ENCODE measurements around the gene PCED1B. TPM values are rescaled to one million over a fixed set of nuclear protein-coding genes. Genes with fewer than 3 reads are reported as not detected.

The PCED1B gene, protein sequence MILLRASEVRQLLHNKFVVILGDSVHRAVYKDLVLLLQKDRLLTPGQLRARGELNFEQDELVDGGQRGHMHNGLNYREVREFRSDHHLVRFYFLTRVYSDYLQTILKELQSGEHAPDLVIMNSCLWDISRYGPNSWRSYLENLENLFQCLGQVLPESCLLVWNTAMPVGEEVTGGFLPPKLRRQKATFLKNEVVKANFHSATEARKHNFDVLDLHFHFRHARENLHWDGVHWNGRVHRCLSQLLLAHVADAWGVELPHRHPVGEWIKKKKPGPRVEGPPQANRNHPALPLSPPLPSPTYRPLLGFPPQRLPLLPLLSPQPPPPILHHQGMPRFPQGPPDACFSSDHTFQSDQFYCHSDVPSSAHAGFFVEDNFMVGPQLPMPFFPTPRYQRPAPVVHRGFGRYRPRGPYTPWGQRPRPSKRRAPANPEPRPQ
- 1.2 TPM for polyA plus RNA-seq (2013, experiment 1 of 4)
- 0.53 TPM for polyA plus RNA-seq (2013, experiment 2 of 4)
- polyA plus RNA-seq (2013, experiment 3 of 4) = 0.96 TPM
- 1.3 TPM for polyA plus RNA-seq (2013, experiment 4 of 4)

DNA sequence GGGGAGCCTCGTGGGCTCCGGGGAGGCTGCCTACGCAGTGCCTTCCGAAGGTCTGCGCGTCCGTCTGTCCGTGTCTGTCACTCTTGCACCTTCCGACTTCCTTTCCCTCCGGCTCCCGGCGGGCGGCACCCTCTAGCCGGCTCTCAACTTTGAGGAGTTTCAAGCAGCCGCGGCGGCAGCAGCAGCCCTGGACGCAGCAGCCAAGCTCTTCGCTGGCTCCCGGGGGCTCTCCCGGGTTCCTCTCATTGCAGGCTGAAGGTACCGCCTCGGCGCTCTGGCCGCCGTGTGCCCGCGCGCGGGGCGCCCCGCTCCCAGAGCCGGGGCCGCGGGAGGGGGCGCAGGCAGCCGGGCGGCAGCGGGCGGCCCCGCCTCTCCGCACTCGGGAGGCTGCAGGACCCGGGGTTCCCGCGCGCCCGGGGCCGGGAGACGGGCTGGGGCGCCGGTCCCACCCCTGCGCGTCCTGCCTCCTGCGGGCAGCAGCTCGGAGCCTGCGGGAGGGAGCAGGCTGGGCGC is at the start of gene PCED1B, which contains the start of gene AMIGO2:
Gene PCED1B (plus strand): TSS at position 154 of the 513 bp plus-strand sequence. CDS start 155,443 bp downstream, outside the sequence.
Gene AMIGO2 (minus strand): TSS at position 492 of the 513 bp plus-strand sequence. CDS start 957 bp downstream, outside the sequence.
- WGBS, 2 experiments = 0% methylated on average over 58 of the region's 58 CpGs
- Histone ChIP-seq H3K9me3 (ENCODE audit: control insufficient read depth, low read length) (no peaks in the 10 kb centered on the region), H3K36me3 (ENCODE audit: control insufficient read depth, insufficient read depth, low read length) (no peaks in the 10 kb centered on the region), H3K27me3 (ENCODE audit: control insufficient read depth, insufficient read depth, low read length, poor library complexity, severe bottlenecking) (peaks cover 38% of the 10 kb centered on the region), H3K4me1 (ENCODE audit: control insufficient read depth, insufficient read depth, low read length) (peaks cover 11% of the 10 kb centered on the region), H3K4me3 (ENCODE audit: insufficient read depth, low read depth, low read length) (peak within 1 kb of the TSS; percentile 59), H3K27ac (ENCODE audit: insufficient read depth, low read depth, low read length, poor library complexity, severe bottlenecking) (no peak within 1 kb of the TSS)

DNA sequence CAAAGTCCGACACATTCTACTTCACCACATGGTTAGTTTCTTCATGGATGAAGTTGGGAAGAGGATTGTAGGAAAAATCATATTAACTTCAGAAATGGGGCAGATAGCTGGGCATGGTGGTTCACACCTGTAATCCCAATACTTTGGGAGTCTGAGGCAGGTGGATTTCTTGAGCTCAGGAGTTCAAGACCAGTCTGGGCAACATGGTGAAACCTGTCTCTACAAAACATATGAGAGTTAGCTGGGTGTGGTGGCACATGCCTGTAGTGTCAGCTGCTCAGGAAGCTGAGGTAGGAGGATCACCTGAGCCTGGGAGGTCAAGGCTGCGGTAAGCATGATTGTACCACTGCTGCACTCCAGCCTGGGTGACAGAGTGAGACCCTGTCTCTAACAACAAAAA is 49.5 kb upstream of the PCED1B start:
- WGBS, 2 experiments = 82 to 98% methylated on average over 1 to 2 of the region's 2 CpGs
- Histone ChIP-seq H3K4me1 (ENCODE audit: control insufficient read depth, insufficient read depth, low read length) (no peaks in the 10 kb centered on the region), H3K27ac (ENCODE audit: insufficient read depth, low read depth, low read length, poor library complexity, severe bottlenecking) (no peak overlapping the region)

DNA sequence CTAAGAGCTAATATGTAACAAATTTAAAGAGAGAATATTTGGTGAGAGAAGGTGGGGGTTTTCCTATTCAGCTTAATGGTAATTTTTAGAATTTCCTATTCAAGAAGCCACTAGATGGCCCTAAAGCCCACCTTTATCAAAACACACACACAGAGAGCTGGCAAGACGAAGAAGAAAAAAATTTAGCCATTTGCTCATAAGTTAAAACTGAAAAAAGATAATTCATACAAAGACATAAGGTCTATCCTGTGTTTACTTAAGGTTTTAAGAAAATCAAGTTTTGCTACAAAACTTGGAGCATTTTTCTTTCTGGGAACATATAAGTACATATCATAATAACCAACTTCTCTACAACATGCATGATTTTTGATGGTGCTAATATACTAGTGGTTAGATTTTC is 46.8 kb upstream of the PCED1B start:
- WGBS, 2 experiments = 0% methylated on average over 1 of the region's 1 CpG; no CpG with 5 or more reads in 1 of the 2 experiments
- Histone ChIP-seq H3K4me3 (ENCODE audit: insufficient read depth, low read depth, low read length) (no peak overlapping the region), H3K4me1 (ENCODE audit: control insufficient read depth, insufficient read depth, low read length) (no peaks in the 10 kb centered on the region), H3K9me3 (ENCODE audit: control insufficient read depth, low read length) (no peaks in the 10 kb centered on the region), H3K36me3 (ENCODE audit: control insufficient read depth, insufficient read depth, low read length) (no peaks in the 10 kb centered on the region), H3K27ac (ENCODE audit: insufficient read depth, low read depth, low read length, poor library complexity, severe bottlenecking) (no peak overlapping the region), H3K27me3 (ENCODE audit: control insufficient read depth, insufficient read depth, low read length, poor library complexity, severe bottlenecking) (no peaks in the 10 kb centered on the region)

More for the DNA sequence above, 49.5 kb upstream of the PCED1B start:
- Histone ChIP-seq H3K27me3 (ENCODE audit: control insufficient read depth, insufficient read depth, low read length, poor library complexity, severe bottlenecking) (no peaks in the 10 kb centered on the region), H3K36me3 (ENCODE audit: control insufficient read depth, insufficient read depth, low read length) (no peaks in the 10 kb centered on the region), H3K9me3 (ENCODE audit: control insufficient read depth, low read length) (no peaks in the 10 kb centered on the region), H3K4me3 (ENCODE audit: insufficient read depth, low read depth, low read length) (no peak overlapping the region)

DNA sequence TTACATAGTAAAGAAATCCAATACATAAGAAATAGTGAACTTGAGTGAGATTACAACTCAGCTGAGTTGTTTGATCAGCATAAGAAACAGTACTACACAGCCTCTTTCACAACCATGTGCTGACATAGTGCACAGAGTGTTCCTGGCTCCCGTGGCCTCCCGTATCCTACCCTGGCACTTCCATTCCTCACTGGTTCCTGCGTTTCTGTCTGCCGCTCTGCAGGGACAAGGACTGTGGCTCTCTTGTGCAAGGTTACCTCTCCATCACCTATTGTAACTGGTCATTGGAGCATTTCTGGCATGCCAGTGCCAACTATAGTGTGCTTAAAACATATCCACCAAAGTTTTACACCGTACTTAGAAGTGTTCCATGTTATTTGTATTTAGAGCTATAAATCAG is 46.3 kb upstream of the PCED1B start:
- Histone ChIP-seq H3K27ac (ENCODE audit: insufficient read depth, low read depth, low read length, poor library complexity, severe bottlenecking) (no peak overlapping the region), H3K4me1 (ENCODE audit: control insufficient read depth, insufficient read depth, low read length) (no peaks in the 10 kb centered on the region), H3K27me3 (ENCODE audit: control insufficient read depth, insufficient read depth, low read length, poor library complexity, severe bottlenecking) (no peaks in the 10 kb centered on the region), H3K36me3 (ENCODE audit: control insufficient read depth, insufficient read depth, low read length) (no peaks in the 10 kb centered on the region), H3K9me3 (ENCODE audit: control insufficient read depth, low read length) (no peaks in the 10 kb centered on the region), H3K4me3 (ENCODE audit: insufficient read depth, low read depth, low read length) (no peak overlapping the region)
- 67 to 76% methylated on average over 4 to 5 of the region's 5 CpGs for WGBS, 2 experiments

DNA sequence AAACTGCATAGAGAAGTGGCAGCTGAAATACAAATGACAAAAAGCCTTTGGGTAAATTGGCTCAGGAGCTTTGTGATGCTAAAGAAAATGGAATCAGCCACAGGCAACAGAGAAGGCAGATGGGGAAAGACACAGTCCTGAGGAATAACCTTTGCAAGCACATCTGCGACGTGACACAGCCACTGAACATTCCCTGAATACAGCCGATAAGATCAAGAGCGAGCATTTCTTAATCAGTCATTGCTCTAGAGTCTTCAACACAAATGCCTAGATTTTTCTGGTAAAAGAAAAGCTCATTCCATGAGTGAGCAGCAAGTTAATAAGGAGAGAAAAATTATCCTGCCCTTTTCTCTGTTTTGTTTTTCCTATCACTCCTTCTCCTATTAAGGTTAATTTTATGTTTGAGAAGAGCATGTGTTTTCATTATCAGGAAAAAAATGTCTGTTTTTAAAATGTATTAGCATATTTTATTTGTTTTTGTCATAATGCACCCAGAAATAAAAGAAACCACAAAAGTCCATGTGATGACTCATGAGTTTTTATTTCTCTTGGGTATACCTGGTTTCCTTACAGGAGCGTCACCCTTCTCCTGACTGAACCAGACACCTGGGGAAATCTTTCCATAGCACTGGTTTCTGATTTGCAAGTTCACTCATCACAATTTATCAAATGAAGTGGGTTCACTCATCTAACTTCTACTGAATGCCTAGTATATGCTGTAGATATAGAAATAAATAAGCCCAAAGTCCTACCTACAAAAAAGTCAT is 45.4 kb upstream of the PCED1B start:
- Histone ChIP-seq H3K4me1 (ENCODE audit: control insufficient read depth, insufficient read depth, low read length) (no peaks in the 10 kb centered on the region), H3K9me3 (ENCODE audit: control insufficient read depth, low read length) (no peaks in the 10 kb centered on the region), H3K4me3 (ENCODE audit: insufficient read depth, low read depth, low read length) (no peak overlapping the region), H3K36me3 (ENCODE audit: control insufficient read depth, insufficient read depth, low read length) (no peaks in the 10 kb centered on the region), H3K27me3 (ENCODE audit: control insufficient read depth, insufficient read depth, low read length, poor library complexity, severe bottlenecking) (no peaks in the 10 kb centered on the region), H3K27ac (ENCODE audit: insufficient read depth, low read depth, low read length, poor library complexity, severe bottlenecking) (no peak overlapping the region)
- WGBS, 2 experiments = 77 to 88% methylated on average over 5 of the region's 5 CpGs

DNA sequence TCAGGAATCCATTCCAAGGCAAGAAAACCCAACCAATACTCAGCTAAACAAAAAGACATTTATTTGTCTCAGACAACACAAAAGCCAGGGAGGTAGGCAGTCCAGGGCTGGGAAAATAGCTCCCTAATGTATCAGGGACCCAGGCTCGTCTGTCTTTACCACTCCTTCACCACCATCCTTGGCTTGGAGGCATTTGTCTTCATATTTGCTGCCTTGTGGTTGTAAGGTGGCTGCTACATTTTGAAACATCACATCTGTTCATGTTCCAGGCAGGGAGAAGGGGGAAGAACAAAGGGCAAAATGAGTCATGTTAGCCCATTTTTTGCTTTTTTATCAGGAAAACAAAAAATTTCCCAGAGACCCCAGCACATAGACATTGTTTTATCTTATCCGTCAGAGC is 44.8 kb upstream of the PCED1B start:
- Histone ChIP-seq H3K9me3 (ENCODE audit: control insufficient read depth, low read length) (no peaks in the 10 kb centered on the region), H3K27me3 (ENCODE audit: control insufficient read depth, insufficient read depth, low read length, poor library complexity, severe bottlenecking) (no peaks in the 10 kb centered on the region), H3K36me3 (ENCODE audit: control insufficient read depth, insufficient read depth, low read length) (no peaks in the 10 kb centered on the region), H3K4me3 (ENCODE audit: insufficient read depth, low read depth, low read length) (no peak overlapping the region), H3K27ac (ENCODE audit: insufficient read depth, low read depth, low read length, poor library complexity, severe bottlenecking) (no peak overlapping the region), H3K4me1 (ENCODE audit: control insufficient read depth, insufficient read depth, low read length) (no peaks in the 10 kb centered on the region)
- 89 to 96% methylated on average over 2 of the region's 2 CpGs for WGBS, 2 experiments

DNA sequence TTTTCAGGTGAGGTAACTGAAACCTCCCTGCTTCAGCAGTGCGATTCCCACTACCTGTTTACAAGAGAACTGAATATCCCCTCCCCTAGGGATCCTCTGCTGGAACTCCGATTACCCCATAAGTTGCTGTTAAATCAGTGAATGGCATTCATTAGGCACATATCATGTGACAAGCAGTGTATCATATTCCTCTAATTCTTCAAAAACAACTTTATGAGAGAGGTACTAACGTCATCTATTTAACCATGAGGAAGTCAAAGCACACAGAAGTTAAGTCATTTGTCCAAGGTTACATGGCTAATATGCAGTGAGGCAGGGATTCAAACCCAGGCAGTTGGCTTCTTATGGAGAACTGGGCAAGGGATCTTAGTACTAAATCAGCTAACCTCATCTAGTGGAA is 43.9 kb upstream of the PCED1B start:
- no peaks in the 10 kb centered on the region for H3K9me3 ChIP-seq (ENCODE audit: control insufficient read depth, low read length)
- no peaks in the 10 kb centered on the region for H3K36me3 ChIP-seq (ENCODE audit: control insufficient read depth, insufficient read depth, low read length)
- H3K4me1 ChIP-seq (ENCODE audit: control insufficient read depth, insufficient read depth, low read length) = no peaks in the 10 kb centered on the region
- no peak overlapping the region for H3K4me3 ChIP-seq (ENCODE audit: insufficient read depth, low read depth, low read length)
- H3K27ac ChIP-seq (ENCODE audit: insufficient read depth, low read depth, low read length, poor library complexity, severe bottlenecking) = no peak overlapping the region
- WGBS, 2 experiments = 85 to 92% methylated on average over 3 of the region's 3 CpGs
- no peaks in the 10 kb centered on the region for H3K27me3 ChIP-seq (ENCODE audit: control insufficient read depth, insufficient read depth, low read length, poor library complexity, severe bottlenecking)

DNA sequence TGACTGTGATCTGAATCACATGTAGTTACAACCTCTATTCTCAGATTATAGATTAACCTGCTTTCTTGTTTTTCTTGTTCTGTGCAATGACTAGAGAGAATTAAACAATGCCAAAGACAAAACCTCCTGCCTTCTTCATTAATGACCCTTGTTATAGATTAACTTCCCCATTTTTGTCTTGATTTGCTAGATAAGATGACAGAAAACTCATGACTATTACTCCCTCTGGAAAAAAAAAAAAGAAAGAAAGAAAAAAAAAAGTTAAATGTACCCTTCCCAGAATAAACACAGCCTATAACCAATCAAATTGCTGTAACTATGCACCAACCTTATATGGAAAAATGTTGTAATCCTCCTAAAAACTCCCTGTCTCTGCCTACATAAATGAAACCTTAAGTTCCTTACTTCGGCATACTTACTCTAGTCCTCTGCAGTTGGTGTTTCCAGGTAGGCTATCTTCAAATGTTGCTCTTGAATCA is 41.1 kb upstream of the PCED1B start:
- no peak overlapping the region for H3K27ac ChIP-seq (ENCODE audit: insufficient read depth, low read depth, low read length, poor library complexity, severe bottlenecking)
- no peaks in the 10 kb centered on the region for H3K27me3 ChIP-seq (ENCODE audit: control insufficient read depth, insufficient read depth, low read length, poor library complexity, severe bottlenecking)
- no peaks in the 10 kb centered on the region for H3K4me1 ChIP-seq (ENCODE audit: control insufficient read depth, insufficient read depth, low read length)
- H3K9me3 ChIP-seq (ENCODE audit: control insufficient read depth, low read length) = no peaks in the 10 kb centered on the region
- no peak overlapping the region for H3K4me3 ChIP-seq (ENCODE audit: insufficient read depth, low read depth, low read length)
- 90 to 100% methylated on average over 1 of the region's 1 CpG for WGBS, 2 experiments
- H3K36me3 ChIP-seq (ENCODE audit: control insufficient read depth, insufficient read depth, low read length) = no peaks in the 10 kb centered on the region

DNA sequence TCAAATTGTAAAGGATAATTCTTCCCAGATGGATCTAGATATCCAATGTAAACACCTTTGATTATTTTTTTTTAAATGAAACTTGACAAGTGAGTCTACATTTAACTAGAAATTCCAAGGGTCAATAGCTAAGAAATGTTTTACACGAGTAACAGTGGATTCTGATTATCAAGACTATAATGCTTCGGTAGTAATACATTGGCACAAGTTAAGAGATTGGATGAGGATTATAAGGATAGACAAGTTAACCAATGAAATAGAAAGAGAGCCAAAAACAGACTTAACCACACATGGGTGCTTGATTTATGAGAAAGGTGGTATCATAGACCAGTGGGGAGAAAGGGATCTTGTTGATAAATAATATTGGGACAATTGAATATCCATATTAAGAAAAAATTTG is 40.3 kb upstream of the PCED1B start:
- Histone ChIP-seq H3K27ac (ENCODE audit: insufficient read depth, low read depth, low read length, poor library complexity, severe bottlenecking) (no peak overlapping the region), H3K4me3 (ENCODE audit: insufficient read depth, low read depth, low read length) (no peak overlapping the region), H3K9me3 (ENCODE audit: control insufficient read depth, low read length) (no peaks in the 10 kb centered on the region), H3K27me3 (ENCODE audit: control insufficient read depth, insufficient read depth, low read length, poor library complexity, severe bottlenecking) (no peaks in the 10 kb centered on the region), H3K36me3 (ENCODE audit: control insufficient read depth, insufficient read depth, low read length) (no peaks in the 10 kb centered on the region), H3K4me1 (ENCODE audit: control insufficient read depth, insufficient read depth, low read length) (no peaks in the 10 kb centered on the region)
- WGBS, 2 experiments = 93 to 97% methylated on average over 2 of the region's 2 CpGs

DNA sequence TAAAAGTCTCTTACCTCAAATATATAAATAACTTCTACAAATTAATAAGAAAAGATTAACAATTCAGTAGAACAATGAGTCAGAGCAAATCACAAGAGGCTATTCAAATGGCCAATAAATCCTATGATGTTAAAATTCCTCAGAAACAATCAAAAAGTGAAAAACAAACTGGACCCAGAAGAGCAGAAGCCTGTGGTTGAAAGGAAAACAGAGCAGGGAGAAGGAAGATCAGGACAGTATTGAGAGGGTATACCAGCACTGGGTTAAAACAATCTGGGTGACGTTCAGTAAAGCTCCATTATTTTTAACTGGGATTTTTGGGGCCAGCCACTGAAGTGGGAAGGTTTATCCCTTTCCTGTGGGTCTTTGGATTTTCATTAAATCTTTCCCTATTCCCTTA is 39.7 kb upstream of the PCED1B start:
- Histone ChIP-seq H3K9me3 (ENCODE audit: control insufficient read depth, low read length) (no peaks in the 10 kb centered on the region), H3K27ac (ENCODE audit: insufficient read depth, low read depth, low read length, poor library complexity, severe bottlenecking) (no peak overlapping the region), H3K36me3 (ENCODE audit: control insufficient read depth, insufficient read depth, low read length) (no peaks in the 10 kb centered on the region), H3K4me1 (ENCODE audit: control insufficient read depth, insufficient read depth, low read length) (no peaks in the 10 kb centered on the region), H3K4me3 (ENCODE audit: insufficient read depth, low read depth, low read length) (no peak overlapping the region), H3K27me3 (ENCODE audit: control insufficient read depth, insufficient read depth, low read length, poor library complexity, severe bottlenecking) (no peaks in the 10 kb centered on the region)
- 79 to 84% methylated on average over 1 of the region's 1 CpG for WGBS, 2 experiments
